ENCODE results near the gene LIG3. TPM values are rescaled to one million over a fixed set of nuclear protein-coding genes. Genes with fewer than 3 reads are reported as not detected.

Gene LIG3
- total and polyA plus RNA-seq, 5 donors, result 7.0 to 24.1 (median 18.0) TPM

DNA sequence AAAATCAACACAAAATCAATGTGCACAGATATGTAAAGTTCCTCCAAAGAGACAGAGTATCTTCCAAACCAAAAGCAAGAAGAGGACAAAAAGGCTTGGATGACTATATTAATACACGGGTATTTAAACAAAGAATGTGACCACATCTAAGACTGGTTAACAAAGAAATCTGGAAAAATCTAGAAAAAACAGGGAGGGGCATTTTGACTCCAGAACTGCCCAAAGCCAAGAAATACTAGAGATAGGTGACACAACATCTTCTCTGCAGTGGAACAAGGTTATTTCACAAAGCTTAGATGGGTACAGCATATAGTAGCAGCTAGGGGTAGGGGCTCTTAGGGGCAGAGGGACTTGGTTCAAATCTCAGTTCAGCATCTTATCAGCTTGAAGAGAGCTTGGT lies 72.9 kb downstream of the LIG3 start:
- ATAC-seq (no peak), DNase-seq (no peak)
- Histone ChIP-seq H3K4me1 (ENCODE audit: control insufficient read depth, insufficient read depth, low read length) (no peaks in the 10 kb centered on the region), H3K27me3 (ENCODE audit: control insufficient read depth, insufficient read depth) (no peaks in the 10 kb centered on the region), H3K27ac (ENCODE audit: low read length) (no peak overlapping the region), H3K4me3 (ENCODE audit: low read length) (no peak overlapping the region), H3K9me3 (ENCODE audit: control insufficient read depth, low read length) (no peaks in the 10 kb centered on the region)
- intact Hi-C loops (cut with DNase I), result no loop called here
- WGBS, result 91% methylated on average over 1 of the region's 1 CpG

DNA sequence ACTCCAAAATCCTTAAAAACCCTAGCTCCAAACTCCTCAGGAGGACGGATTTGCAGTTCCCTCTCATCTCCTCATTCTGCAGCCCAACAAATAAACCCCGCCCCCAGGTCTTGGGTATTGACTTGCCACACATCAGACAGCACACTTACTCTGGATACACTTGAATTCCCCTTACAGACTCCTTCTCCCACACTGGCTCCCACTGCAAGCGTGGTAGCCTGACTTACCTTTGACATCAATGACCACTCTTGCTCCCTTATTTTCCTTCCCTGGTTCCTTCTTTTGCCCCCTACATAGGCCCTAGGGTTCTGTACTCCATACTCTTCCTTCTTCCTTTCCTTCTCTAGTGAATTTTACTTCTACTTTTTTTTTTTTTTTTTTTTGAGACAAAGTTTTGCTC lies 75.7 kb downstream of the LIG3 start:
- Histone ChIP-seq H3K27me3 (ENCODE audit: control insufficient read depth, insufficient read depth) (no peaks in the 10 kb centered on the region), H3K27ac (ENCODE audit: low read length) (no peak overlapping the region), H3K4me1 (ENCODE audit: control insufficient read depth, insufficient read depth, low read length) (no peaks in the 10 kb centered on the region), H3K9me3 (ENCODE audit: control insufficient read depth, low read length) (no peaks in the 10 kb centered on the region), H3K4me3 (ENCODE audit: low read length) (no peak overlapping the region)
- 87% methylated on average over 3 of the region's 3 CpGs for WGBS
- intact Hi-C loops (cut with DNase I), result no loop called here
- ATAC-seq, result no peak
- DNase-seq, result no peak

DNA sequence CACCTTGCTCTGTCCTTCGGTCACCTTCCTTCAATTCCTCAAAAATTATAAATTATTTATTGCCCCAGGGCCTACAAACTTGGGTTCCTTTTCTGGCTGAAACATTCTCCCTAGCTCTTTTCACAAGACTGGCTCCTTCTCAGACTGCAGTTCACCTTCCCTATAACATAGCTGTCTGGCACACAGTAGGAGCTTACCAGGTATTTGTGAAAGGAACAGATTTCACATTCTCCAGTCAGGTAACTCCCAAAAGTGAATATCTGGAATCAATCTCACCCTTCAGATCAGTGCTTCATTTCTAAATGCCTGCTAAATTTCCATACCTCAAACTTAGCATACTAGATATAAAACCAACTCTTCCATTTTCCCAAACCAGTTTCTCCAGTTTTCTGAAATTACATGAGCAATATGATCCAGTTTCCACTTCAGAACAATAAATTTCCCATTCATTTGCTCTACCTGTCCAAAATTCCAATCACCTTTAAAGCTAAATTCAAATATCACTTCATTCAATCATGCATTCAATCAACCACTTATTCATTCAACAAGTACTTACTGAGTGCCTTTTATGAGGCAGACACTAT lies 77.1 kb downstream of the LIG3 start:
- Histone ChIP-seq H3K4me1 (ENCODE audit: control insufficient read depth, insufficient read depth, low read length) (no peaks in the 10 kb centered on the region), H3K27ac (ENCODE audit: low read length) (no peak overlapping the region), H3K4me3 (ENCODE audit: low read length) (no peak overlapping the region), H3K27me3 (ENCODE audit: control insufficient read depth, insufficient read depth) (no peaks in the 10 kb centered on the region), H3K9me3 (ENCODE audit: control insufficient read depth, low read length) (no peaks in the 10 kb centered on the region)
- no peak for DNase-seq
- WGBS, result 100% methylated on average over 1 of the region's 1 CpG
- intact Hi-C loops (cut with DNase I), result no loop called here
- no peak for ATAC-seq

Other genes starting within 250 kb of the LIG3 start
- 1 to 10 TPM in 3 of 4 donors, under 1 TPM in 1; 0.97 to 2.8 (median 2.2) TPM for gene CCT6B, start 19.1 kb upstream of the LIG3 start, total RNA-seq
- 1.9 TPM for gene CCT6B, start 19.1 kb upstream of the LIG3 start, polyA plus RNA-seq
- 10 to 100 TPM in 3 of 4 donors, 1 to 10 TPM in 1; 8.3 to 11.2 (median 10.6) TPM for gene ZNF830, start 19.0 kb upstream of the LIG3 start, total RNA-seq
- 6.8 TPM for gene ZNF830, start 19.0 kb upstream of the LIG3 start, polyA plus RNA-seq
- gene RFFL, start 83.2 kb downstream of the LIG3 start, total RNA-seq, result 10 to 100 TPM; 17.2 to 20.0 (median 18.4) TPM
- 5.7 TPM for gene RFFL, start 83.2 kb downstream of the LIG3 start, polyA plus RNA-seq
- gene RAD51D, start 139.3 kb downstream of the LIG3 start, total RNA-seq, result 1 to 10 TPM; 5.8 to 7.1 (median 6.4) TPM
- gene RAD51D, start 139.3 kb downstream of the LIG3 start, polyA plus RNA-seq, result 3.4 TPM
- not detected for gene FNDC8, start 141.1 kb downstream of the LIG3 start, total RNA-seq
- not detected for gene FNDC8, start 141.1 kb downstream of the LIG3 start, polyA plus RNA-seq
- 1 to 10 TPM; 4.1 to 6.6 (median 4.6) TPM for gene NLE1, start 161.8 kb downstream of the LIG3 start, total RNA-seq
- gene NLE1, start 161.8 kb downstream of the LIG3 start, polyA plus RNA-seq, result 2.2 TPM
- gene UNC45B, start 167.3 kb downstream of the LIG3 start, total RNA-seq, result 100 to 1,000 TPM; 141 to 193 (median 180) TPM
- gene UNC45B, start 167.3 kb downstream of the LIG3 start, polyA plus RNA-seq, result 62.2 TPM
- gene SLC35G3, start 213.9 kb downstream of the LIG3 start, total RNA-seq, result not detected
- not detected for gene SLC35G3, start 213.9 kb downstream of the LIG3 start, polyA plus RNA-seq